ENCODE results near the gene SH2D4B. TPM values are rescaled to one million over a fixed set of nuclear protein-coding genes. Genes with fewer than 3 reads are reported as not detected.

SH2D4B gene
- polyA plus RNA-seq, 1 donor from 2014 or later: not detected

DNA sequence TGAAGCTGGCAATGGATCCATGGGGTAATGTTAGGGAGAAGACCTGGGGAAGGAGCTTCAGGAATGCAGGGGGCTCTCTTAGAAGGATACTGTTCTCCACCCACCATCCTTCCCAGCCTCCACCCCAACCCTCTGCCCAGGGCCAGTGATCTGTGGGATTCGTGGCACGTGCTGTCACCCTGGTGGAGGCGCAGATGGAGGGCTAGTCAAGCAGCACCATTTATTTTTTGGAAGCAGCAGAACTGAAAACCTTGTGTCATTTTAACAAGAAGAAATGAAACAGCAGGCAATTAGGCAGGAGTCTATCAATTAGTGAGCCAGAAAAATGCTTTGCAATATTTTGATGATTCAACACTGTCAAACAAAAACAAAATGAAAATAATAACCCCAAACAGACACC, 155.9 kb downstream of the SH2D4B start:
- Mint-ChIP-seq H3K27ac (no peak overlapping the region), H3K36me3 (no peaks in the 10 kb centered on the region), H3K4me3 (no peak overlapping the region), H3K4me1 (no peaks in the 10 kb centered on the region), H3K27me3 (peaks cover 9% of the 10 kb centered on the region), H3K9me3 (no peaks in the 10 kb centered on the region)

- H3K27me3 Mint-ChIP-seq: peaks cover 9% of the 10 kb centered on the region
- no peaks in the 10 kb centered on the region for H3K4me1 Mint-ChIP-seq
- H3K4me3 Mint-ChIP-seq: no peak overlapping the region
- no peaks in the 10 kb centered on the region for H3K36me3 Mint-ChIP-seq
- no peak overlapping the region for H3K27ac Mint-ChIP-seq
- no peaks in the 10 kb centered on the region for H3K9me3 Mint-ChIP-seq
Observed at GRCh38 chr10:80694930-80695329, 157.2 kb downstream of the SH2D4B start.

Other genes starting within 250 kb of the SH2D4B start
- gene MAT1A, start 248.2 kb upstream of the SH2D4B start, polyA plus RNA-seq: not detected
- not detected for gene DYDC1, start 181.1 kb upstream of the SH2D4B start, polyA plus RNA-seq
- not detected for gene DYDC2, start 181.1 kb upstream of the SH2D4B start, polyA plus RNA-seq
- gene PRXL2A, start 129.4 kb upstream of the SH2D4B start, polyA plus RNA-seq: 13.2 TPM
- gene TSPAN14, start 83.6 kb upstream of the SH2D4B start, polyA plus RNA-seq: 45.0 TPM